ENCODE results near the gene NLRP9.

Gene NLRP9

DNA sequence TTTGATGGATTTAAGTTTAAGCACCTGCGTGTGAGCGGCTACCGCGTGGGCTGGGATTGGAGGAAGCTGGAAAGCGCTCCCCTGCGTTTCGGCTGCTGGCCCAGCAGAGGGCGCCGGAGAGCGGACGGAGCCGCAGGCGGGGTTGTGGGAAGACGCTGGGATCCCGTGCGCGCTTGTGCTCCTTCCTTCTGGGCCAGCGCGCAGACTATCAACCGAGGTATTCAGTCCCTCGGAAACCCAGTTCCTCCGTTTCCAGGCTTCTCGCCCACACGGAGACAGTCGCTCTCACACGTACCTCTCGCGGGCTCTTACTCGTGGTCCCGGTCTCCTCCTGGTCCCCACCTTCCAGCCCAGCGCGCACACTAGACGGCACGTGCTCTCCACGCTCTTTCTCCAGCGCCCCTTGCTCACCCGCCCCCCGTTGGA is 34.4 kb downstream of the NLRP9 start:
- no peak for DNase-seq

- DNase-seq, result no peak
These were observed 36.0 kb downstream of the NLRP9 start for GRCh38 chr19:55702131-55702627.

DNA sequence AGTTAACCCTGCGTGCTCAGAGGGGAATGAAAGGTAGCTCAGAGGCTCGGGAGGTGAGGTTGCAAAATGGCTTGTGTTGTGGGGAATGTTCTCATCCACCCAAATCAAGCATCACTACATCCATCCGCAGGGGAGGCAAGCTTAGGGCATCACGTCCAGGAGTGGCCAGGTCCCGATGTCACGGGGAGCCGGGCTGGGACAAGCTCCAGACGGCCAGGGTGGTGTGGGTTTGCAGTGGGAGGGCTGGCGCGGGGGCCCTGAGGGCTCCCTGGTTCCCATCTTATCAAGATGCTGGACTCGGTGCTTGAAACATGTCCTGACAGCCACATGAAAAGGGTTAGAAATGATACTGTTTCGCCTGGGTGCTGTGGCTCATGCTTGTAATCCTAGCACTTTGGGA is 37.4 kb downstream of the NLRP9 start:
- DNase-seq, result no peak

DNA sequence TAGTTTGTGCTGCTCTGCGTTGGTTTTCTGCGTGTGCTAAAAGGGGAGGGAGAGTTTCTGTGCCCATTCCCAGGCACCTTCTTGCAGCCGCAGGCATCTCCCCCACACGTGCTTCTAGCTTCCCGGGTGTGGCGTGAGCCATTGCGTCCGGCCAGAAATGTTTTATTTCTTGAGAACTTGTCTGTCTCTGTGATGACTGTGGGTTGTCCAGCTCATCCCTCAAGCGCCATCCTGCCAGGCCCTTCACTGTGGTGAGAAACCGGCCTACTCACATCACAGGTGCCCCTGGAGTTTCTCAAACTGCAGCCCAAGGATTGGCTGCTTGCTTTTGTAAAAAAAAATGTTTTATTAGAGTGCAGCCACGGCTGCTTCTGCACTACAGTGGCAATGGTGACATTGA is 39.0 kb downstream of the NLRP9 start:
- no peak for DNase-seq

DNA sequence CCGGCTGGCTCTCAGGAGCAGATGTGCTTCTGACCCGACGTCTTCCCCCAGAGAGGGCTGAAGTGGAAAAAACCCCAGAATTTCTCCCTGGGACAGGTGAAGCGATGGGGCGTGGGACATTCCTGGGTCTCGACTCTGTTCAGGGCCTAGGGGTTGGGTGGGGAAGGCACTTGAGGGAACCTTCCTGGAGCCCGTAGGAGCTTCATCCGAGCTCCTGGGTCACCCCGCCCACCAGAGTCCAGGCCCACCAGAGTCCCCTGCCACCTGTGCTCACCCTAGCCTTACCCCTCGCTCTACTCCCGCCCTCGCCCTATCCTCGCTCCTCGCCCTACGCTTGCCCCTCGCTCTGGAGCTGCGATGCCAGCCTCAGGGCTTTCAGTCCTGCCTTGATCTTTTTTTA is 39.9 kb downstream of the NLRP9 start:
- DNase-seq, result no peak

GRCh38 chr19:55697698-55698097 is 40.5 kb downstream of the NLRP9 start:
- DNase-seq, result no peak

- DNase-seq, result no peak
These were observed 41.1 kb downstream of the NLRP9 start for GRCh38 chr19:55697069-55697440.

GRCh38 chr19:55696301-55697068 is 41.7 kb downstream of the NLRP9 start:
- DNase-seq, result no peak

DNA sequence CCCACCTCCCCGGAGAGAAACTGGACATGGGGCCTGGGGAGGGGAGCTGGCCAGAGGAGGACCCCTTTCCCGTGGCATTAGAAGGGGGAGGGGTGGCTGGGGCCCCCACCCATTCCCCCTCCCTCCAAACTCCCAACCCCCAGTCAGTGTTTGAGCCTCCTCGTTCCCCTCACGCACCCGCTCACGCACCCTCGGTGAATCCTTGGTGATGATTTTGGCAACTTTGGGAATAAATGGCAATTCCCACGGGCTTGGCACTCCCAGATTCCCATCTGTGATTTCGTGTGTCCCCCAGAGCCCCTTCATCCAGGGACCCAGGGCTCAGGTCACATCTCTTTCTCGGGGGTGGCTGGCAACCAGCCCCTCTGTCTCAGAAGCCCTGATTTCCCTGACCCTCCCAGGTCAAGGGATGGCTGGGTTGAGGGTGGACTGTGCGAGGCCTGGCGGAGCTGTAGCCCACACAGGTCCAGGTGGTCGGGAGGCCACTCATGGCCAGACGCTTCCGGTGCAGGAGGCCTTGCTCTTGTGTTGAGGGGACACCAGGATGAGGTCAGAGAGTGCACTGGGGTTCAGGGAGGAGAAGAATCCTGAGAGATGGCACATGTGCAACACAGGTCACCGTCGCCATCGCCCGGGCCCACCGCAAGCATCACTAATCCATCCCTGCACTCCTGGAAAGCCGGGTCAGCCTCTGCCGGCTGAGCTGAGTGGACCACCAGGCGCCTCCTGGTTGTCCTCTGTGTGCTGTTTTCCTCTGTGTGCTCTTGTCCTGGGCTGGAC is 42.5 kb downstream of the NLRP9 start:
- DNase-seq, result no peak

- DNase-seq, result no peak
These were observed 43.3 kb downstream of the NLRP9 start for GRCh38 chr19:55694656-55695491.

DNA sequence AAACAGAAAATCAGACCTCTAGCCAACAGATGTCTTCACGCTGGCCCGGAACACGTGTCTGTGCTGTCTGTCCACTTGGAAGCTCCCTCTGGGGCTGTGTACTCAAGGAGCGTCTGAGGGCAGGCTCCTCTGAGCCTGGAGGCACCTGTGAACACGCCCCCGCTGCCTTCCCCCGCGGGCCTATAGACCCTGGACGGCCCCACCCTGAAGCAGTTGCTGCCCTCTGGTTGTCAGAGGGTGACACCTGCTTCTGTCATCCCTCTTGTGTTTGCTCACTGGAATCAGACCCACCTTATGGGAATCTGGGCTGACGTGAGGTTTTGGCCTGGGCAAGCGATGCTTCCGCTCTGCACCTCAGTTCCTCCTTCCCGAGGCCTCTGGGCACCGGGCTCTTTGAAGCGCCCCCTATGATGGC is 44.0 kb downstream of the NLRP9 start:
- DNase-seq, result no peak

- no peak for DNase-seq
These were observed 44.7 kb downstream of the NLRP9 start for GRCh38 chr19:55693336-55693974.

GRCh38 chr19:55692681-55693081 is 45.5 kb downstream of the NLRP9 start:
- DNase-seq, result no peak

GRCh38 chr19:55691561-55692481 is 46.4 kb downstream of the NLRP9 start:
- no peak for DNase-seq

DNA sequence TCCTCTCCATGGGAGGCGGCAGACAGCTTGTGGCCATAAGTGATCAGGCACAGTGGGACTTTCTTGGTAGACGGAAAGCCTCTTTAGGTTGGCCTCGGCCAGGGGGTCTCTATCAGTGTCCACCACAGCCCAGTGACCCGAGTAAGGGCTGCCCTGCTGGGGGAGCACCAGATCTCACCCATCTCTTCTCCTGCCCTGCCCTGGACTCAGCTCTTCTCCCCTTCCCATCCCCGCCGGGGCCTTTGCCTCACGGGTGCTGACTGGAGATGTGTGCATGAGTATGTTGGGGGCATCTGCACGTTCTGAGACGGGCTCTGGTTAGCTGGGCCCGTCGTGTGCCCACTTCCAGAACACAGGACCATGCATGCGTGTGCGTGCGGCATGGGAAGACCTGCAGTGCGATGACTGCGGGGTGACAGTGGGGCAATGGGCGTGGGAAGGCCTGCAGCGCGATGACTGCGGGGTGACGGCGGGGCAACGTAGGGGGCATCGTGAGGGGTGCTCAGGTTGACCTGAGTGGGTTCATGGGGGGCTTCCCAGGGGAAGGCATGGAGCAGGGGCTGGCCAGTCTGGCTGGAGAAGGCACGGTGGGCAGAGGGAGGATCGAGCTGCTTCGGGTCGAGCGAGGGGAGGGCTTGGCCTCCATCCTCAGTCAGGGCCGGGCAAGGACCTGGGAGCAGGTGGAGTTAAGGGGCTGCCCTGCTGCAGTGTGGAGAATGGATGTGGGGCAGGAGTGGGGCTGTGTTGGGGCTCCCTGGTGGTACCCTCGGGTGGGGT is 47.2 kb downstream of the NLRP9 start:
- no peak for DNase-seq

- DNase-seq, result no peak
These were observed 48.0 kb downstream of the NLRP9 start for GRCh38 chr19:55690109-55690768.

- no peak for DNase-seq
These were observed 48.6 kb downstream of the NLRP9 start for GRCh38 chr19:55689411-55690108.

DNA sequence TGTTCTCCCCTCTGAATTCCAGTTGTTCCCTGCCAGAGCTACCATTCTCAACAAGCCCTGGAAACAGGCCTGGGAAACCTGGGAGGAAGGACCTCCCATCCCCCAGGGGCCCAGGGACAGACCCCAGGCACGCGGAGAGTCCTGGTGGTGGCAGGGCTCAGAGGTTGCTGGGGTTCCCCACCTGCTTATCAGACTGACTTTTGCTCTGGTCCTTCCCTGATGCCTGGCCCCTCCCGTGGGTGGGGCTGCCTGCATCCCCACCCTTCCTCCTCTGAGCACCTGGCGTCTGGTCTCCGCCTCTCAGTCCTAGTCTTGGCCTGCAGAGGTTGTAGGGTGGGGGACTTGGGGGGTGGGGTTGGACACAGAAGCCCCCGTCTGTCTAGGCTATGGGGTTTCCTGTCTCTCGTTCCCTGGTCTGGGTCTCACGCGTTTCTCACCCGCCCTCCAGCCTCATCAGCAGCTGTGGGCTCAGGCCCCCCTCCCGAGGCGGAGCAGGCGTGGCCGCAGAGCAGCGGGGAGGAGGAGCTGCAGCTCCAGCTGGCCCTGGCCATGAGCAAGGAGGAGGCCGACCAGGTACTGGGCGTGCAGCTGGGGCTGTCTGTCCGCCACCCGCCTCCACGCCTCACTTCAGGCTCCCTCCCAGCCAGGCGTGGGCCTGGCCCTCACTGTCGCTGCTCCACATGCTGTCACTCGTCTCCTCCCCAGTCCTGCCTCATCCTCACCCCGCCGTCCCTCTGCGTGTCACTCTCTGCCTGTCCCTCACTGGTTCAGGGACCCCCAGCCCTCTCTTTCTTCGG is 49.6 kb downstream of the NLRP9 start:
- DNase-seq, result no peak

Measured in RPMI8226 (cell line).